GM21529 (cell line): ENCODE measurements around the gene ADCY5.

Experiments
- ATAC-seq: cut with Tn5 transposase; IDR thresholded peaks from one replicate; pipeline ENCODE4 v1.9.1; 2021; ENCODE audit not compliant: unreplicated experiment

Gene ADCY5

DNA sequence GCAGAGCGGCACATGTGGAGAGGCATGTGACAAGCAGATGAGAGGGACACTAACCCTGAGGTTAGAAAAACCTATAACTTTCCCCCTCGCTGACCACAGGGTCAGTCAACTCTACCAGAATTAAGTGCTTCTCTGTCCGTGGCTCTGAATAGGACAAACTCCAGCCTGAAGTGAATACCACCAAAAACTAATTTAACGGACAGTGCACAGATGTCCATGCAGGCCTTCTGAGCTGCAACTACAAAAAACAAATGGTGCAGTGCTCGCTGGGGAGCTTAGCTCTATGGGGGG lies 59.3 kb downstream of the ADCY5 start:
- no peak for ATAC-seq

DNA sequence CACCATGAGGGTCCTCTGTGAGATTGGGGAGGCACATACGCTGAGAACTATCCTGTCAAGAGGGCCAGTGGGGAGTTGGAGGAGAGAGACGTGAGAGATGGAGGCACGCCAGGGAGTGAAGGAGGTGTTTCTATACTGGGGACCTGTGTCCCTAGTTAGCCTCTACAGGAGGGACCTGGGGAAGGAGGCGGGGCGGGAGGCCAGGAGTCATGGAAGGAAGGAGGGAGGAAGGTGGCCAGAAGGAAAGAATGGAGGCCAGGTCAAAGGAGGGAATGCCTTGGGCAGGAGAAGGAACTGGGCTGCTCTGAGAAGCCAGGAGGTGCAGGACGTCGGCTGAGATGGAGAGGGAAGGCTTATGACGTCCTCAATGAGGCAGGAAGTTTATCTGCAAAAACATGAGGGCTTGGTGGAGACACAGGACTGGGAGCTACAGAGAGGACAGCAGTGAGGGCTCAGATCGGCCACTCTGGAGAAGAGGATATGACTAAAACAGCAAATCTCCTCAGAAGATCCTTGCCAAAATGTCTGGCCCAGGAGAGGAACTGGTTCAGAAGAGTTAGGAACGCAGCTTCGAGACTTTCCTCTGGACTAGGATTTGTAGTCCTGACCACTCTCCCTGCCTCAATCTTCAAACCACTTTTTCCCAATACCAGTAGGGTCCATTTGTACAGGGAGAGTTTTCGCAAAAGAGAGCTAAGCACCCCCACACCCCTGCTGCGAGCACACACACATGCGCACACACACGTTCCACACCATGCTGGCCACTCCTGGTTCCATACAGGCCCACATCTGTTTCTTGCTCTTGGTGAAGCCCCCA lies 59.9 kb downstream of the ADCY5 start:
- no peak for ATAC-seq

DNA sequence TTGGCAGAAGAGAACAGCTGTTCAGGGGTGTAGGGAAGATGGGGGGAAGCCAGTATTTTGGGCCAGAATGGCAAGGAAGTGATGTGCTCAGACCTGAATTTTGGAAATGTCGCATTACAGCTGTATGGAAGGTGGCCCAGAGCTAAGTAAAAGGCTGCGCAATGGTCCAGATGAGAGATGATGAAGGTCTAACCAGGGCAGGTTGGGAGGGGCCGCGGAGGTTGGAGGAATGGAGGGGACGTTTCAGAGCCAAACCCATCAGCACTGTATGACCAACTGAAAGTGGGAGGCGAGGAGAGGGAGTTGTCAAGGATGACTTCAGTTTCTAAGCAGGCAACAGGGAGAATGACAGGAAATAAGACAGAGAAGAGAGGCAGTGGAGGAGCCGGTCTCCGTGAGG lies 60.8 kb downstream of the ADCY5 start:
- no peak for ATAC-seq

DNA sequence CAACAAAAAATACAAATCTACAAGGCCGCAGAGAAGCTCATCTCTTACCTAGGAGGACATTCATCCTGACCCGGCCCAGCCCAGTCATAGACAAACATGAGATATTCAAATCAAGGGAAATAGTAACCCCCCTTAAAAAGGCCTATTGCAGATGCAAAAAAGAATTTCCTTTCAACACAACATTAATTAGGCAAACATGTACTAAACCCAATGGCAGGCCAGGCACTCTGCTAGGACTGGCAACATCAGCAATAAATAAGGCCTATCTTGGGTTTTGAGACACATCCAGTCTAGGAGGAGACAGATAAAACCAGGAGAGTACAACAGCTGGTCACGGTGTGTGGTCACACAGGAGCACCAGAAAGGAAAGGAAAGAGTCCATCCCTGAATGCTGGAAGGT lies 61.4 kb downstream of the ADCY5 start:
- no peak for ATAC-seq

DNA sequence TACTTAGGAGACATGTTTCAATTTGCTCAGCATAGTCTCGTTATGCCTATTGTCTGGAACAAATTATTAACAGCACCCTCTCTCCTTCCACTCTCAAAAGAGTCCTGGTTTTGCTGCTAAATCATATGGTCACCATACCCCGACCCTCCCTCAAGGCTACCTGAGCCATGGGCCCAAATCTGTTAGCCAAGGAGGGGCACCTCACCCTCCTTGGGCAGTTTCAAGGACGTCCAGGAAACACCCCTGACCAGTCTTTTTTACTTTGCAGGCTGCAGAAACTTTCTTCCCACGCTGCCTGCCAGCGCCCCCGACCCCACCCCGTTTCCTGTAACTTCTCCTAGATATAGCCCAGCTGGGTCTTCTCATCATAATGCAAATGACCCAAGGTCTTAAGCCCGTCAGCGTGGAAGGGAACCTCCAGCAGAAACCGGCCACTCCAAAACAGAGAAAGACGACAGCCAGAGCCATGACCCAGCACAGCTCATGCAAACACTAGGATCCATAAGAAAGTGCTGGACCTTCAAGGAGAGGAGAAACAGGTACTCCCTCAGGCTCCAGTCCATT lies 62.3 kb downstream of the ADCY5 start:
- no peak for ATAC-seq

DNA sequence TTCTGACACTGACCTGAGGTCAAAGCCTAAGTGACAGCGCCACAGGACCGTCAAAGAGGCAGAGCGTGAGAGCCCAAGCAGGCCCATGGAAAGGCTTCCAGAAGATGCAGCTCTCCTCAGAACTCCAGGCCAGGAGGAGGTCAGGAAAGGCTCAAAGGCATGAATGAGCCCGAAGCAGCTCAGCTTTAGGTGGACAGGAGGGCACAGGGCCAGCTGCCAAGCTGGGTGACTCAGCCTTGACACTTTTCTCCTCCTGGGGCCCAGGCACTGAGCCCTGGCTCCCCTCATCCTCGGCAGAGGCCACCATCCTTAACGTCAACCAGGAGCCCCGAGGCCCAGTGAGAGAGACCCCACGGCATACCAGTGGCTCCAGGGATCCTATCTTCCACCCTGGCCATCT lies 62.9 kb downstream of the ADCY5 start:
- no peak for ATAC-seq

DNA sequence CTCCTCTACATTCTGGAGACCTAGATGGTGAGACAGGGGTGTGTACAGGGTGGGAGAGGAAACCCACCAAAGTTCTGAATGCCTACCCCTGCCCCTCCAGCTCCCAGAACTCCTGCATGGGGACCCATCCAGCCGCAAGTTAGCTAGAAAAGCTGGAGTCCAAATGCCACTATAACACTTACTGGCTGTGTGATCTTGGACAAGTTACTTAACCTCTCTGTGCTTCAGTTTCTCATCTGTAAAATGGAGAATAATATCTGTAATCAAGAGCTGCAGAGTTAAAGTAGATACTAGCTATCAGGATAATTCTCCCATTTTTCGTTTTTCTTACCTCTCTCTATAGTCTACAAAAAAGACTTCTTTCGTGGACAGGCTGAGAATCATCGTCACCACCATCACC lies 63.4 kb downstream of the ADCY5 start:
- ATAC-seq = no peak

DNA sequence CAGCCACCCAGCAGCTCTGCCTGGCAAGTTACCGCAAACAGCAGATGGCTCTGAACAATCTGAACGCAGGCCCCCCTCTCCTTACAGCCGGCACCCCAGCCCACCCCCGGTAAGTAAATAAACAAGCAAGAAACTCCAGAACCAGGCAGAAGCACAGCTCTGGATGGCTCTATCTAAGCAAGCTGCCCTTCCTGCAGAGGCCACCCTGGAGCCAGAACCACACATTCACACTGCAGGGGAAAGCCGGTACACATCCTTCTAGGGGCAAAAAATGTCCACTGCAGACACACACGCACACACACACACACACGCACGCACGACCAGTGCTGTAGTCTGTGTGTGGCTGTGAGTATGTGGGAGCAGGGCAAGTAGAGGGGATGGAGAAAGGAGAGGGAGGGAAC lies 63.9 kb downstream of the ADCY5 start:
- no peak for ATAC-seq

DNA sequence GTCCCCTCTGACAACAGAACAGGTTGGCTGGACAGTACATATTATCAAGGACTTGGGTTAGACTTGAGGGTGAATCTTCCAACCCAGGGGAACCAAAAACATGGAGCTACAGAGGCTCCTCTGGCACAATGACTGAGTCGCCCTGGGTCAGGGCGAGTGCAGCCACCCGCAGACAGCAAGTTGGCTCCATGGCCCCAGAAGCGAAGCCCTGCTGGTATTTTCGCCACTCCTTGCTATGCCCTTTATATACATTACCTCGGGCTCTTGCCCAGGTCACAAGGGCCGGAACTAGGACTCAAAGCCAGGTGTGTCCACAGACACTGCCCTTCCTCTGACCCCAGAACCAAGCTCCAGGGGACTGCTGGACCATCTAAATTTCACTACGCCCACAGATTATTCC lies 64.6 kb downstream of the ADCY5 start:
- no peak for ATAC-seq

DNA sequence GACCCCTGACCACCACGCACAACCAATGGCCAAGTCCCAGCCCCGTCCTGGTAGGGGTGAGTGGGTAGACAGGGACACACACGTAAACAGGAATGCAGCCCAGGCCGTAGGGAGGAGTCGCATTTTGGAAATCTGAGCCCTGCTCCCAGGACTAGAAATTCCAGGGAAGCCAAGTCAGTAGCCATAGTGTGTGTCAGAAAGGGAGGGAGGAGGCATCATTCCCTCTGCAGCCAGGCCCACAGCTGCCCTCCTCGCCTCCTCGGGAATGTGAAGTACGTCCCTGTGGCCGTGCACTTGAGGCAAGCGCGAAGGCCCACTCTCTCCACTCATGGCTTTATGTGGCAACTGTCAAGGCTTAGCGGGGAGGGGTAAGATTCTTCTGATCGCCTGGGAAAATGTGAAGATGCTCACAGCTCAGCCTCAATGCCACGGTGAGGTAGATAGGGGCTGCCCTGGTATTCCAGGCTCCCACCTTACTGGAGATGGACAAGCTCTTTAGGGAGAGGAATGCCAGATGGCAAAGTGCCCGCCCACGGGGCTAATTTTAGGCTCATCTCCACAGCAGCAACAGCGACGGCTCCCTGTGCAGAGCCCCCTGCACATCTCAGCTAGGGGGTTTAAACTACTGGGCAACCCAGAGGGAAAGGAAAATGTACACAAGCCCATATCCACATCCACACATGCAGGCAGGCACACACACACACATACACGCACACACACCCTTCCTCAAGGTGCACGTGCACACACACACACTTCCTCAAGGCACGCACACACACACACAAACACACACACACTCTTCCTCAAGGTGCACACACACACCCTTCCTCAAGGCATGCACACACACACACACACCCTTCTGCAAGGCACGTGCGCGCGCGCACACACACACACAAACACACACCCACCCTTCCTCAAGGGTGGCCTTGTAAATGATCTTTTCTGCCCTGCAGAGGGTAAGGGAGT lies 65.5 kb downstream of the ADCY5 start:
- ATAC-seq = no peak

DNA sequence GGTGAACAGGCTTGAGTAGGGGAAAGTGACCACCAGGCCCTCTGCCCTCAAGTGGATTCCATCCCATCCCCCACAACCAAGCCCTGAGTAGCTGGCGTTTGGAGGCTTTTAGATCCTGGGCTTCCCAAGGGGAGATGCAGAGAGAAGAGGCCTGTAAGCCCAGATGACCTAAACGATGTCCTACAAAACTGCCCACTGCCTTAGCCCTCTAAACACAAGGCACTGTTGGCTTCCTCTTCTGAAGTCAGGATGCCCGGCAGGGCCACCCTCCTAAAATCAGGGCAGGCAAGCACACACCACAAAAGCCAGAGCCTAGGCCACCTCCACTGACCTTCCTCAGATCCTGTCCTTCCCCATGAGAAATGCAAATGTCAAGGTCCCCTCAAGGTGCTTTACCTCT lies 68.6 kb downstream of the ADCY5 start:
- no peak for ATAC-seq

DNA sequence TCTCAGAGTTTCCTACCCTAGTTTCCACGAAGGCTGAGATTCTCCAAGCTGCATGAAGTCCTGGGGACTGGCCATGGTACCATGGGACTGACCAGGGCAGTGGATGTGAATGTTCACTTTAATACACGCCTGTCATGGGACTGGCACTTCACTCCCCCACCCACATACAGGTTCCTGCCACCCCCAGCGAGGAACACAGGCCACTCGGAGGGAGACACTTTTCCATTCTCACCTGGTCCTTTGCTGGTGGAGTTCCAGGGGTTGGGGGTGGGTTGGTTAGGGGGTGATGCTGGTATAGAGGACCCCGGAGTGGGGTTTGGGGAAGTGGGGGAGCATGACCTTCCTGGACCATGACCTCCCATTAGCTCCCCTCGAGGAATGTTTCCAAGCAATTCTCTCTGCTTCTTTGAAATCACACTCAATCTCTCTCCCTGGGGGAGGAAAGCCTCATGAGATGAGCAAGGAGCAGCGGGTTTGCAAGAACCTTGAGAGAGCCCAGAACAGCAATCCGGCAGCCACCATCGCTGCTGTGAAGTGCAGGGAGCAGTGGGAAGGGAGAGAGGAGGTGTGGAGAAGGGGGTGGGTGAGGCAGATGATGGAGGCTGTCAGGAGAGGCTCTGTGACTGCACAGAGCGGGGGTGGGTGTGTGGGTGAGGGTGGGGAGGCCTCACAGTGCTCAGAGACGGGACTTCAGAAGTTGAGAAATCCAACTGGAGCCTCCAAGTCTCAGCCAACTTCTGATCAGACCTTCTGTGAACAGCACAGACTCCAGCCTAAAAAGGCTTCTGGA lies 69.7 kb downstream of the ADCY5 start:
- ATAC-seq = no peak

DNA sequence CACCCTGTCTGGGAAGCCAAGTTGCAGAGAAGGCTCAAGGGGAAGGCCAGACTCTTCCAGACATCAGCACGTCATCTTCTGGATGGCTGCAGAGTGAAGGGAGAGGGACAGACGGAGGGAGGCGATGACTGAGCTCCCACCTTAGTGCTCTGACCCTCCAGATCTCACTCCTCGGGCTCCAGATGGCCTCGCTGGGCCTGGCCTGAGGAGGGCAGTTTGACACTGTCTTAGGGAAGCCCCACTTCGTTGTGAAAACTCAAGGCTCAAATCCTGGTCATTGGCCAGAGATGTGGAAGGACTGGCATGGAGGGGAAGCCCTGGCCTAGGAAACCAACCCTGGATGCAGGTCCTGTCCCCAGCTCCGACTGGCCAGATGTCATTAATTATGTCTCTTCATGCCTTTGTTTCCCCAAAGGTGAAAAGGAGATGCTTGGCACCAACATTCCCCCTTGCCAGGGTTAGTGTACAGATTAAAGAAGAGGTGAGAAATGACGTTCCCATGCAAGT lies 70.4 kb downstream of the ADCY5 start:
- no peak for ATAC-seq

DNA sequence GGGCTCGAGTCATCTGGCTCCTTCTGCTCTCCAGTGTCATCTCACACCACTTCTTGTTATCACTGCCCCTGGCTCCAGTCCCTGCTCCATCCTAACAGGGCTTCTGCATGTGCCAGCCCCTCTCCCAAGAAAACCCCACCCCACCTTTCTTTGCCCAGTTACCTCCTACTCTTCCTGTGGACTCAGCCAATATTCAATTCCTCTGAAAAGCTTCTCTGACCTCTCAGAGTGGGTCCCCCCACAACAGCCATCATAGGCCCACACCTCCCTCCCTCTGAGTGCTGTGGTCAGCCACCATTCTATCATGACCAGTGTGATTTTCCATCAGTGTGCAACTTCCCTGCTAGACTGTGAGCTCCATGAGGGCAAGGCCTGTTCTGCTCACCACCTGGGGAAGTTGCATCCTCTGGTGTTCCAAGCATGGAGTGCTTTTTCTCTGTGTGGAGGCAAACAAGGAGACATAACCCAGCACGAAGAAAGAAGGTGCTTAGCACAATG lies 71.6 kb downstream of the ADCY5 start:
- no peak for ATAC-seq

DNA sequence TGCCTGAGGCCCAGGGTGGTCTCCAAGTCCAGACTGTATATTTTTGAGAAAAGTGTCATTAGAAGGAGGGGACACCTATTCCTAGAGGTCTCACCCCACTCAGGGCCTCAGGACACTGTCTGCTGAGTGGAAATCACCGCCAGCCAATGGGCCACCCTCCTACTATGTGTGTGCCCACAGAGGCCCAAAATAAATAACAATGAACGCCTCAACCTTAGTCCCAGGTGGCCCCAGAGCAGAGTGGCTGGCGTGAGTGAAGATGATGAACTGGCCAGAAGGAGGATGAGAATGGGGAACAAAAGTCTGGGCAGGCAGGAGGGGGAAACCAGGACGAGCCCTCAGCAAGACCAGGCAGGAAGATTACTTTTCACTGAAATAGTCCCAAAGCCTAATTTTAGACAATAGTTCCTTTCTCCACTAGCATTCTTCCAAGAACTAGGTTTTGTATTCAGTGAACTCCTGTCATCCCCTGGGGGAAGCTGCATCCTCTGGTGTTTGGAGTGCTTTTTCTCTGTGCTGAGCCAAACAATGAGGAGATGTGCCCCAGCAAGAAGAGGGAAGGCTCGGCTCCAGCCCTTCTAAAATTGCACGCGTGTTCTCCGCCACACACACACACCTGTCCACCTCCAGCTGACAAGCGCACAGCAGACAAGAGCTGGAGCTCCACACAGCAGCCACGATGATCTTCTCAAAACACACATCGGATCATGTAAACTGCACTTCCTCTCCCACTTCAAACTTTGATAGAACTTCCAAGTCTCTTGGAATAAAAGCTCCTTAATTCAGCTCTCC lies 72.2 kb downstream of the ADCY5 start:
- no peak for ATAC-seq

DNA sequence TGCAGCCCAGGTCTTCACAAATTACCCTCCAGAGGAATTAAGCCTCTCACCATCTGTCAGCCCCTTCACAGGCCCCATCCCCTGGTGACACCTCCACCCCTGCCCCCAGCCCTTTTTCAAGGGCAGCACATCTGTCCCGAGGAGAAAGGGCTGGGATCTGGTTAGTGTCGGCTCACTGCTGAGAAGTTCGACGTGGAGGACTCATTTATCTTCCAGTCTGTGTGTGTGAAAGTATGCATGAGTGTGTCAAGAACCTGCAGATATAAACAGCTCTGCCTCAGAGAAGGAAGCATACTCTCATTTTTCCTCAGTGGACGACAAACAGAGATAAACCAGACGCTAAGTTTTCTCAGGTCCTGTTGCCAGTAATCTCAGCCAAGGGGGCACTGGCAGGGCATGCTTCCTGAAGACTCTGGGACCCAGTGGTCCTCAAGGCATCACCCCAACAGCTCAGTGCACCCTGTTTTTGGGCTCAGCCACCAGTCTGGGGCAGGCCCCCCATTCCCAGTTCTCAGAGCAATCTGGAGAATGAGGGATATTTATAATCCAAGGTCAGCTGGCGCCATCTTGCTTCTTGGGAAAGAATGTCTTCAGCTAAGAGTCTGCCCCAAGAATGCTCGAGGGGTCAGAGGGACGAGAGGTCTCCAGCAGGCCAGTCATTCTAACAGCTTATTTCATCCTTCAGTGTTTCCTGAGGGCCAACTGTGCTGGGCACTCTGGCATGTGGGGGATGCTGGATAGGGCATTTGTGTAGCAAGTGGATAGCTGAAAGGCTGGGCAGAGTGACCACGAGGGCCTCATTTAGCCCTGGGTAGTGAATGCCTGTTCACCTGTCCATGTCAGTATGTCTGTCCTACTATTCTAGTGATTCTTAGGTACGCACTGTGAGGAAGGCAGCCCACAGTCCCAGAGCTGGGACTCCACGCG lies 73.6 kb downstream of the ADCY5 start:
- ATAC-seq = no peak

DNA sequence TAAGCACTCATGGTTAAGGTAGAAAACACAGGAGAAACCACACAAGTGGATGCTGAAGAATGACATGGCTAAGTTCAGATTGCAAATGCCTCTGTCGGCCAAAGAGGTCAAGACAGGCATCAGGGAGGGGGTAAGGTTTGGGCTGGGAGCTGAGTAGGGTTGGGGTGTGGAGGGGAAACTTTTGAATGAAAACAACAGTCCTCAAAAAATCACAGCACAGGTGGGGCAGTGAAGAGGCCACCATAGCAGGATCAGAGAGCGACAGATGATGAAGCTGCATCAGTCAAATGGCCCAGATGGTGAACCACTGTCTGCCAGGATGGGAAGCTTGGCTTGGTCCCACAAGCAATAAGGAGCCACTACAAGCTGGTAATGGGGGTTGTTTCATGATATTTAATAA lies 74.9 kb downstream of the ADCY5 start:
- no peak for ATAC-seq

DNA sequence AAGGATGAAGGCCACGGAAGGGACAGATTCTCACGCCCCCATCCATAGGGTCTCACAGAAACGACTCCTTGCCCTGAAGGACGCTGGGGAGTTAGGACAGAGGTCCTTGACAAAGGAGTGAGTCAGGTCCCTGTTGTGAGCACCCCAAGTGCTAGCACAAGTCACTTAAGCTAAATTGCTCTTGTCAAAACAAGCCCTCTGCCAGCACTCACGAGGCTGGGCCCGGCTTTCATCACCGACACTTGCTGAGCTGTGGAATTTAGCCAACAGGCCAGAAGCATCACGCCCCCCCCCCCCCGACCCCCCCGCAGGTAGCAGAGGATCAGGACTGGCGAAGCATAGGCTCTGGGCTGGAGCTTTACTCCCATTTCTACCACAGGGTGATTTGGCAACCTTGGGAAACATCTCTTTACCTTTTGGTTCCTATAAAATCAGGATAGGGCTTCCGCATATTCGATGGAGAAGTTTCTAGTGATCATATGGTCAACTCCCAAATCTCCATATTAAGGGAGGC lies 75.4 kb downstream of the ADCY5 start:
- no peak for ATAC-seq
